A549 treated with DMSO at 1 μM for 4 hours (cell line): ENCODE data around the gene OR10J1. TPM values are rescaled to one million over a fixed set of nuclear protein-coding genes. Genes with fewer than 3 reads are reported as not detected.

Experiments used
- total RNA-seq: library from RNA; stranded (reverse); fragments of 200-300 nt; extraction: Qiagen RNA extraction; gene quantifications from 5 replicates; pipeline ENCODE4 v1.2.3, GENCODE V29; 2022; ENCODE audit warnings: low read depth

The OR10J1 gene, protein sequence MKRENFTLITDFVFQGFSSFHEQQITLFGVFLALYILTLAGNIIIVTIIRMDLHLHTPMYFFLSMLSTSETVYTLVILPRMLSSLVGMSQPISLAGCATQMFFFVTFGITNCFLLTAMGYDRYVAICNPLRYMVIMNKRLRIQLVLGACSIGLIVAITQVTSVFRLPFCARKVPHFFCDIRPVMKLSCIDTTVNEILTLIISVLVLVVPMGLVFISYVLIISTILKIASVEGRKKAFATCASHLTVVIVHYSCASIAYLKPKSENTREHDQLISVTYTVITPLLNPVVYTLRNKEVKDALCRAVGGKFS
- total RNA-seq: not detected in 5 replicates

GRCh38 chr1:159439422-159439821 lies at the start of gene OR10J1:
Gene OR10J1, plus strand, starts transcription at chr1:159439722. Its CDS starts 70 bp downstream, at chr1:159439792.

DNA sequence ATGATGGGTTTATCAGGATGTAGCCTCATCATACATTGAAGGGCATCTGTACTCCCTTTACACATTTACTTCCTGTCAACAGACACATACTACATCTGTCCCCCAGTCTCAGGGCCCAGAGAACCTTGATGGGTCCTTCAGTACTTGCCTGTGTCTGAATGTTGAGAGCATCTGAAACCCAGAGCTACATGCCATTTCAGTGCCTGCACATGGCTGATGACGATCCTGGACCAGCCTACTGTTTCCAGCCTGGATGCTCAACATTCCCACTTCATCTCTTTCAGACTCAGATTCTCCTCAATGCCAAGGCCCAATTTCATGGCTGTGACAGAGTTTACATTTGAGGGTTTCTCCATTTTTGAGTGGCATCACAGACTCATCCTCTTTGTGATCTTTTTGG lies 7.6 kb upstream of the OR10J1 start, which contains the start of gene OR10J4:
Gene OR10J4, plus strand, starts transcription at position 301 of the 400 bp plus-strand sequence.

Other genes with a start within 250 kb of the OR10J1 start
- not detected in 5 replicates for gene ACKR1, start 234.8 kb upstream of the OR10J1 start, total RNA-seq
- gene FCER1A, start 137.4 kb upstream of the OR10J1 start, total RNA-seq: not detected in 5 replicates
- gene OR10J4, start 7.5 kb upstream of the OR10J1 start, total RNA-seq: not detected in 5 replicates
- gene OR10J5, start 96.3 kb downstream of the OR10J1 start, total RNA-seq: not detected in 5 replicates
- gene APCS, start 148.1 kb downstream of the OR10J1 start, total RNA-seq: not detected in 5 replicates